Activated naive CD4-positive, alpha-beta T cell treated with anti-CD3 and anti-CD28 coated beads, Interleukin-2, amount 50 U/mL, for 24 hours (primary cell): ENCODE measurements around the gene BORCS5.
A peak's percentile ranks its signal among the peaks of the same experiment; 100 is the strongest.

ENCODE experiments used
- H3K27ac Mint-ChIP-seq: one replicate; pipeline ENCODE4 v1.8.0; 2021; ENCODE audit warnings: mild to moderate bottlenecking, mixed read lengths
- H3K27me3 Mint-ChIP-seq: one replicate; pipeline ENCODE4 v1.8.0; 2021; ENCODE audit warnings: mixed read lengths
- H3K36me3 Mint-ChIP-seq: one replicate; pipeline ENCODE4 v1.8.0; 2021; ENCODE audit warnings: mixed read lengths
- H3K4me1 Mint-ChIP-seq: one replicate; pipeline ENCODE4 v1.8.0; 2021; ENCODE audit warnings: mixed read lengths
- H3K4me3 Mint-ChIP-seq: one replicate; pipeline ENCODE4 v1.8.0; 2021; ENCODE audit warnings: mild to moderate bottlenecking, mixed read lengths
- H3K9me3 Mint-ChIP-seq: one replicate; pipeline ENCODE4 v1.8.0; 2021; ENCODE audit warnings: mixed read lengths

Gene BORCS5

DNA sequence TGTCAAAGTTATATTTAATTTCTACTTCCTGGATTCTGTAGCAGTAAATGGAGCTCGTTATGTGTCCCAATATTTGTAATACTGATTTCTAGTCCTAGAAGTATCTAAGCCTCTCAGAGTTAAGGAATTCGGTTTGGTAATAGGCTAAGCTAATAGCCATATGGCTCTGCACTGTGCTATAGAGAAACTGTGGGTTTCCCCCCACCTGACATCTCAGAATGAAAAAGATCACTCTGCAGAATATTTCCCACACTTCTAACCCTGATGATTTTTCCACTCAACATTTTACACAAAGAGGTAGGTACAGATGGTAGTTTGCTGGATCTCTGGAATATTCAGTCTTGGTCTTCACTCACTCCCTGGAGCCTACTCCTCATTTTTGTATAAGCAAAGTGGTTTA is 71.2 kb downstream of the BORCS5 start:
- peaks cover 14% of the 10 kb centered on the region for H3K36me3 Mint-ChIP-seq
- peaks cover 32% of the 10 kb centered on the region for H3K4me1 Mint-ChIP-seq
- no peak overlapping the region for H3K4me3 Mint-ChIP-seq
- H3K27me3 Mint-ChIP-seq: no peaks in the 10 kb centered on the region
- no peak overlapping the region for H3K27ac Mint-ChIP-seq
- H3K9me3 Mint-ChIP-seq: peaks cover 8% of the 10 kb centered on the region

DNA sequence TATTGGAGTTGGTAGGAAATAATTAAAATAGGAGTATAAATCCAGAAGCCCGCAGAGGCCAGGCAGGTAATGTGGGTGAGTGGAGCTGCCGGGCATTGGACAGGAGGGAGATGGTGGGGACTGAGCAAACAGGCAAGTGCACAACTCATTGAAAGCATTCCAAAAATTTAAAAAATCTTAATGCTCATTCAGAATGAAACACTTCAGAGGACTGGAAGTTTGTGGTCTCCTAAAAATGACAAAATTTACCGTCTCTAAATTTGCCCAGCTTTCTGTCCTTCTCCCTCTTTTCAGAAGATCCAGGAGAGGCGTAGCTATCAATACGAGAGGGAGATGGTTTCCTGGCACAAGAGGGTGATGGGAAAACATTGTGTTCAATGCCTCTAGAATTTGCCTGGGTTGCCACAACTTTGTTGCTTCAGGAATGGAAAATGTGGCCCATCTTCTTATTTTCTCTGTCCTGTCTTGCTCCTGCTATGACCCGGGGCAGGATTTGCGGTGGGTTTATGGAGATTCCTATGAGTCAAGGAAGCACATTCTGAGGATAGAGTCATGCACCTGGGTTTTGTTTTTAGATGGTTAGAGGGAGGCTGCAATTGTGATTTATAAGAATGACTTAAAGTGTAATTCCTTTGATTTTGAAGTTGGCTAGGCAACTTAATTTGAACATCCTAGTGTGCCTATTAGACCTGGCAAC is 72.2 kb downstream of the BORCS5 start:
- no peak overlapping the region for H3K27ac Mint-ChIP-seq
- H3K36me3 Mint-ChIP-seq: peaks cover 11% of the 10 kb centered on the region
- H3K4me3 Mint-ChIP-seq: no peak overlapping the region
- no peaks in the 10 kb centered on the region for H3K27me3 Mint-ChIP-seq
- H3K4me1 Mint-ChIP-seq: peaks cover 39% of the 10 kb centered on the region
- H3K9me3 Mint-ChIP-seq: peaks cover 4% of the 10 kb centered on the region

DNA sequence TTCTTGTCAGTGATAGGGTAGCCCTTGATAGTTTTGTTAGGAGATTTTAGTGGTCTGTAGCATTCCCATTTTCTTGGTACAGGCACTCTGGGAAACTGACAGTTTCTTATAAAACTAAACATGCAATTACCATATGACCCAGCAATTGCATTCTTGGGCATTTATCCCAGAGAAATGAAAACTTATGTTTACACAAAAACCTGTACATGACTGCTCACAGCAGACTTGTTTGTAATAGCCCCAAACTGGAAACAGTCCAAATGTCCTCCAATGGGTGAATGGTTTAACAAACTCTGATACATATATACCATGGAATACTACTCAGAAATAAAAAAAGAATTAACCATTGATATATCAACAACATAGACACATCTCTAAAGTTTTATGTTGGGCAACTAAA is 75.5 kb downstream of the BORCS5 start:
- peaks cover 35% of the 10 kb centered on the region for H3K4me1 Mint-ChIP-seq

DNA sequence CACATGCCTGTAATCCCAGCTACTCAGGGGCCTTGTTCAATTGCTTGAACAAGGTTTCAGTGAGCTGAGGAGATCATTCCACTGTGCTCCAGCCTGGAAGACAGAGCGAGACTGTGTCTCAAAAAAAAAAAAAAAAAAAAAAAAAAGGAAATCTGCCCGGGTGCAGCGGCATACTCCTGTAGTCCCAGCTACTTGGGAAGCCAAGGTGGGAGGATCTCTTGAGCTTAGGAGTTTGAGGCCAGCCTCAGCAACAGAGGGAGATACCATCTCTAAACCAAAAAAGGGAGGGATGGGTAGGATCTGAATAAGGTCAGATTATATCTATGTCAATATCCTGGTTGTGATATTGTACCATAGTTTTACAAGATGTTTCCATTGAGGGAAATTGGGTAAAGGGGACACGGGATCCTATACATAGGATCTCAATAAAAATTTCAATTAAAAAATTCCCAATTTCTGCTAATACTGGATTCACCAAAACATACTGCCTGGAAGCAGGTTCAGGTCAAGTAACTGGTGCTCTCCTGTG is 76.4 kb downstream of the BORCS5 start:
- Mint-ChIP-seq H3K9me3 (no peaks in the 10 kb centered on the region), H3K27me3 (no peaks in the 10 kb centered on the region), H3K4me1 (peaks cover 27% of the 10 kb centered on the region), H3K4me3 (no peak overlapping the region), H3K27ac (no peak overlapping the region), H3K36me3 (peaks cover 20% of the 10 kb centered on the region)

More for the DNA sequence above, 75.5 kb downstream of the BORCS5 start:
- Mint-ChIP-seq H3K27me3 (no peaks in the 10 kb centered on the region), H3K9me3 (no peaks in the 10 kb centered on the region), H3K4me3 (no peak overlapping the region), H3K36me3 (peaks cover 17% of the 10 kb centered on the region), H3K27ac (no peak overlapping the region)

DNA sequence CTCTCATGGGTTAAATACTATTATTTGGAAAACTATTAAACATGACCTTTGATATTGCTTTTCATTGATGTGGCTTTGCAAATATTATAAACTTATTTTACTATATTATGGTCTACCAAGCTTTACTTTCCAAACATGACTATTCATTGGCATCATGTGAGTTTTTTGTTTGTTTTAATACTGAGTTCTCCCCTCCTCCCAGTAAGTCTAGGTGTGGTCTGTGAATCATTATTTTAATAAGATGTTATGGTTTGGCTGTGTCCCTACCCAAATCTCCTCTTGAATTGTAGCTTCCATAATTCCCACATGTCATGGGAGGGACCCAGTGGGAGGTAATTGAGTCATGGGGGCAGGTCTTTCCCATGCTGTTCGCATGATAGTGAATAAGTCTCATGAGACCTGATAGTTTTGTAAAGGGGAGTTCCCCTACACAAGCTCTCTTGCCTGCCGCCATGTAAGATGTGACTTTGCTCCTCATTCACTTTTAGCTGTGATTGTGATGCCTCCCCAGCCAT is 80.0 kb downstream of the BORCS5 start:
- Mint-ChIP-seq H3K27ac (no peak overlapping the region), H3K27me3 (no peaks in the 10 kb centered on the region), H3K9me3 (no peaks in the 10 kb centered on the region), H3K4me1 (peaks cover 41% of the 10 kb centered on the region), H3K36me3 (peaks cover 22% of the 10 kb centered on the region), H3K4me3 (no peak overlapping the region)

DNA sequence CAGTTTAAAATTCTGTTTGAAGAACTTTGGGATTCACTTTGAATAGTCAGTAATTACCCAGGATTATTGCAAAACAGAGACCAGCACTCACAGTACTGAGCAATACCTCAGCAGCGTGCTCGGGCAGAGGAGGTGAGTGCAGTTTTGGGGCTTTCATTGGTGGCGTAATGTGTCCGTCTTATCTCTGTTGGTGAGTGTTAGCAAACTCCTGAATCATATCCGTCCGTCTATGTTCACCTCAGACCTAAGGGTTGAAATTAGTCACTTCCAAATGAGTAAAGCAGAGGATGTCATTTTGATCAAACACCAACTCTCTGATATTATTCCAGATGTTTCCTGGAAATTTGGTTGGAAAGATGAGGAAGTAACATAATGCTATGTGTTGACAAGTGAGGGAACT is 82.8 kb downstream of the BORCS5 start:
- Mint-ChIP-seq H3K27ac (peak overlapping the region; percentile 98), H3K27me3 (no peaks in the 10 kb centered on the region), H3K4me3 (peak overlapping the region; percentile 20), H3K9me3 (no peaks in the 10 kb centered on the region), H3K36me3 (peaks cover 20% of the 10 kb centered on the region), H3K4me1 (peaks cover 53% of the 10 kb centered on the region)

DNA sequence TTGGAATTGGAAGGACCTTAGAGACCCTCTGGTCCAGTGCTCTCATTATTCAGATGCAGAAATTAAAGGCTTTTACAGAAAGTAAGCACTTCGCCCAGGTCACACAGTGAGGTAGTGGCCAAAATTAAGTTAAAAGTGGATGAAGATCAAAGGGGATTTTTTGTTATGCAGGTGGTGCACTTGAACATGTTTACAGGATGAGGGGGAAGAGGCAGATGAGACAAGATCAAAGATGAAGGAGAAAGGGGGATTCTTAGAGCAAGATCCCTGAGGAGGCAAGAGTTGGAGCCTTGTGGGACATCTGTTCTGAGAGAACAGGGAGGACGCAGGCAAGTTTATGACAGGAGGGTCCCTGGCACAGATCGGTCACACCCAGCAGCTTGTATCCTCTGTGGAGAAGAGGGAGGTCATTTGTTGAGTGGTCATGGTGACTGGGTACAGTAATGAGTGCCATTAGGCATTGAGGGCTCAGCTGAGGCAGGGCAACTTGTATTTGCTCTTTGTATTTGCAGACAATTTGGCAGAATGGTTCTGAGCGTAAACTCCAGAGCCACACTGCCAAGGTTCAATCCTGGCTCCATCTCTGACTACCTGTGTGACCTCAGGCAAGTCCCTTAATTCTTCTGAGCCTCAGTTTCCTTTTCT is 84.0 kb downstream of the BORCS5 start:
- Mint-ChIP-seq H3K36me3 (peaks cover 17% of the 10 kb centered on the region), H3K4me3 (peak overlapping the region; percentile 65), H3K27ac (peak overlapping the region; percentile 98), H3K27me3 (no peaks in the 10 kb centered on the region), H3K9me3 (no peaks in the 10 kb centered on the region), H3K4me1 (peaks cover 53% of the 10 kb centered on the region)

DNA sequence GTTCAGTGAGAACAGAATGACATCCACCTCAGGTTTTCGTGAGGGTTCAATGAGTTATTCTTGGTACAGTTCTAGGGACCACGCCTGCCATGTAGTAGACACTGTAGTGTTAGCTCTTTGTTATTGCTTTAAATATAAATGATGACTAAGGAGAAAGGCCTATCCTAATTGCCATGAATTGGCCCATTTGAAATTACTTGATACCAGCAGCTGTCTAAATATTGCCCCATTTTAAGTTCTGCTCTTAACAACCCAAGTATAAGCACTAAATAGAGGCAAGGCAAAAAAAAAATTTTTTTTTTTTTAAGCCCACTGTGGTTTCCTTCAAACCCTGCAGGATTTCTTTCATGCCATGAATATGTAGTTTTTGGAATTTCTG is 84.5 kb downstream of the BORCS5 start:
- no peaks in the 10 kb centered on the region for H3K9me3 Mint-ChIP-seq
- no peaks in the 10 kb centered on the region for H3K27me3 Mint-ChIP-seq
- peaks cover 53% of the 10 kb centered on the region for H3K4me1 Mint-ChIP-seq
- peaks cover 12% of the 10 kb centered on the region for H3K36me3 Mint-ChIP-seq
- H3K4me3 Mint-ChIP-seq: peak overlapping the region; percentile 63
- peak overlapping the region; percentile 98 for H3K27ac Mint-ChIP-seq

DNA sequence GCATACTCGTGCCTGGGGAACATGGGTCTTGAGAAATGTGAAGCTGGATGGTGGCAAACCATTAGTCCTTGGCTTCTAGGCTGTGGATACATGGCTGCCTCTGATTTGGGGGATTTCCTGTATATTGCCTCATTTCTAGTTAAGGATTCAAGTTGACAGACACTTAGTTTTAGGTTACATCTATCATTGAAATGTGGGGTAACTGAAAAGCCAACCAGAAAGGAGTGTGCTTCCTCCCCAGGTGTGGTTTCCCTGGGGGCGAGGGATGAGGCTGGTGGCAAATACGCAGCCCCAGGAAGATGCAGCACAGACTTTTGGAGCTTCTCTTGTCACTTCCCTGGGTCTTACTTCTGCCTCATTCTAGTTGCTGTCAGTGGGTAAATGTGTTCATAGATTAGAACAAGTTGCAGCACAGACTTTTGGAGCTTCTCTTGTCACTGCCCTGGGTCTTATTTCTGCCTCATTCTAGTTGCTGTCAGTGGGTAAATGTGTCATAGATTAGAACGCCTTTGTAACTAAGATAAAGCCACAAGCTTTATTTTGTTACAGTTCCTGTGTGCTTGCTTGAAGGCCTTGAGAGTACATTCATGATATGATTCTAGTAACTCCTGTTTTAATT is 85.1 kb downstream of the BORCS5 start:
- H3K4me3 Mint-ChIP-seq: peak overlapping the region; percentile 63
- peak overlapping the region; percentile 98 for H3K27ac Mint-ChIP-seq
- peaks cover 9% of the 10 kb centered on the region for H3K36me3 Mint-ChIP-seq
- H3K4me1 Mint-ChIP-seq: peaks cover 53% of the 10 kb centered on the region
- H3K9me3 Mint-ChIP-seq: no peaks in the 10 kb centered on the region
- H3K27me3 Mint-ChIP-seq: no peaks in the 10 kb centered on the region

DNA sequence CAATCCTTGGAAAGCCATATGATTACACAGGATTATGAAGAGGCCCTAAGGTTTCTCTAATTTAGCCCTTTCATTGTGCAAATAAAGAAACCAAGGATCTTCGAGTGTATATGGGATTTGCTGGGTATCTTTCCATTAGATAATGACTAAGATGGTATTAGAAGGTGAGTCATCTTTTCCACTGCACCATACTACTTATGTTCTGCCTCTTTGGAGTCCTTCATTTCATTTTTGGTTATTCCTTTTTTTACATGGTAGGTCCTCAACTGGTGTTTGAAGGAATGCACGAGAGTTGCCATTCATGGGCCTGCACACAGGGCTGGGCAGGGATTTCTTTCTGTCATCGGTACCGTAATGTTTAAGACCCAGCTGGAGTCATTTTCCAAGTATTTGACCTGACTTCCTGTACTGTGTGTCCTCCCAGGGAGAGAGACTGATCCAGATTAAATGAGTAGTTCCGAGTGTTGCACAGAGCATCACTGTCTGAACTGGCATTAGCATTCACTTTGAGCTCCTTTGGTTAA is 85.7 kb downstream of the BORCS5 start:
- peak overlapping the region; percentile 63 for H3K4me3 Mint-ChIP-seq
- peak overlapping the region; percentile 98 for H3K27ac Mint-ChIP-seq
- H3K4me1 Mint-ChIP-seq: peaks cover 58% of the 10 kb centered on the region
- no peaks in the 10 kb centered on the region for H3K9me3 Mint-ChIP-seq
- peaks cover 7% of the 10 kb centered on the region for H3K36me3 Mint-ChIP-seq
- no peaks in the 10 kb centered on the region for H3K27me3 Mint-ChIP-seq

DNA sequence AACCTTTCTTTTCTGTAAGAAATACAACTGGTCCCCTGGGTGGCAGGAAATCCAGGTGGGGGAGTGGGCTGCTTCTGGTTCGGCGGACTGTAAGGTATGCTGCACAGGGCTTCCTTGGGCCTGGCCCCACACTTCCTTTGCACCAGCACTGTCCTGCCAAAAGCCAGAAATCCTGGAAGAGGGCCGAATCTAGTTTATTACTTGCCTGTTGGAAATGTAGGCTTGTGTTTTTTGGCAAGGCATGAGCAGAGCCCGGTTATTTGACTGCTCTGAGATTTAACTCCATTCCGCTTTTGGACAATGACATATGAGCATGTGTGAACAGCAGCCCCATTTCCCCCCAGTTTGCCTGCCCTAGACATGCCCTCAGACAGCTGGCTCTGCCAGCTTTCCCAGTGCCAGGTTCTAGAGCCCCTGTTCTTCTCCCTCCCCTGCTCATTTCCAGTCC is 86.6 kb downstream of the BORCS5 start:
- H3K27me3 Mint-ChIP-seq: no peaks in the 10 kb centered on the region
- H3K4me1 Mint-ChIP-seq: peaks cover 58% of the 10 kb centered on the region
- H3K4me3 Mint-ChIP-seq: no peak overlapping the region
- peaks cover 5% of the 10 kb centered on the region for H3K36me3 Mint-ChIP-seq
- H3K27ac Mint-ChIP-seq: peak overlapping the region; percentile 48
- H3K9me3 Mint-ChIP-seq: no peaks in the 10 kb centered on the region

DNA sequence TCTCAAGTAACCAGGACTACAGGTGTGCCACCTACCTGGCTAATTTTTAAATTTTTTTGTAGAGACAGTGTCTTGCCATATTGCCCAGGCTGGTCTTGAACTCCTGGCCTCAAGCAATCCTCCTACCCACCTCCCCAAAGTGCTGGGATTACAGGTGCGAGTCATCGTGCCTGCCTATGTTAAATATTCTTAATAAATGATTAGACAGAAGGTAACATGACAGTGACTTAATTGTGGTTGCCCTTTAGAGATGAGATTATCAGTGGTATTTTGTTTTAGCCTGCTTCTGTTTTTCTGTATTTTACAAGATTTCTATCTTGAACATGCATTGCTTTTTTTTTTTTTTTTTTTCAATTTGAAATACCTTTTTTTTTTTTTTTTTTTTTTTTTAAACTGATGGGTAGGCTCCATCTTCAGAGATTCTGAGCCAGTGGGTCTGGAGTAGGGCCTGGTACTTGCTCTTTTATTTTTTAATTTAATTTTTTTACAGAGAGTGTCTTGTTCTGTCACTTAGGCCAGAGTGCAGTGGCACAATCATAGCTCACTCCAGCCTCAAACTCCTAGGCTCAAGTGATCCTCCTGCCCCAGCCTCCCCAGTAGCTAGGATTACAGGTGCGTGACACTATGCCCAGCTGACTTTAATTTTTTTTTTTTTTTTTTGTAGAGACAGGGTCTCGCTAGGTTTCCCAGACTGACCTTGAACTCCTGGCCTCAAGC is 88.4 kb downstream of the BORCS5 start:
- Mint-ChIP-seq H3K36me3 (peaks cover 8% of the 10 kb centered on the region), H3K27ac (no peak overlapping the region), H3K4me3 (no peak overlapping the region), H3K9me3 (no peaks in the 10 kb centered on the region), H3K4me1 (peaks cover 45% of the 10 kb centered on the region), H3K27me3 (no peaks in the 10 kb centered on the region)

DNA sequence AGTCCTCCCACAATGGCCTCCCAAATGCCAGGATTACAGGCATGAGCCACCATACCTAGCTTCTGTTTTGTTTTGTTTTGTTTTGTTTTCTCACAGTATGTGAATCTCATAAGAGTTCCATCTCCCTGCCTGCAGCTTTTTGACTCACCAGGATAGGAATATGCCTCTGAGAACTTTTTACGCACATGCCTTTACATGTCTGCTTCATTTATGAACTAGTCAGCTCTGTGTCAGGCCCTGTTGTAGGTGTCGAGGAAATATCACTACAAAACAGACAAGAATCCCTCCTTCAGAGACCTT is 89.0 kb downstream of the BORCS5 start:
- Mint-ChIP-seq H3K4me1 (peaks cover 40% of the 10 kb centered on the region), H3K27ac (no peak overlapping the region), H3K36me3 (peaks cover 8% of the 10 kb centered on the region), H3K4me3 (no peak overlapping the region), H3K9me3 (no peaks in the 10 kb centered on the region), H3K27me3 (no peaks in the 10 kb centered on the region)

DNA sequence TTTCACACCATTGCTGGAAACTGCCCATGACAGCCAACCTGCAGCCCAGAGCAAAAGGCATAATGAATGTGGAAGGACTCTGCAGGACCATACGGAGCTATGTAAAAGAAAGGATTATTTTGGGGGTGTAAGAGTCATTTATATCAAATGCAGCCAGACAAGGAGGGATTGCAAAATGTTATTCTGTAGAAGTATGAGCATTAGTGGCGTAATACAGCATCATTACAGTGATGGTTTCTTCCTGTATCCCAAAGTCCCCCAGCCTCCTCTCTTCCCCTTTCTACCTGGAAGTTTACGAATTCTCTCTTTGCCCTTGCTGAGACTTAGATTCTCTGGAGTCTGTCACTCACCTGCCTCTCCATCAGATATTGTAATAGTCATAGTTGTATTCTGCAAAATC is 89.9 kb downstream of the BORCS5 start:
- H3K27ac Mint-ChIP-seq: no peak overlapping the region
- H3K27me3 Mint-ChIP-seq: no peaks in the 10 kb centered on the region
- H3K9me3 Mint-ChIP-seq: no peaks in the 10 kb centered on the region
- no peak overlapping the region for H3K4me3 Mint-ChIP-seq
- peaks cover 31% of the 10 kb centered on the region for H3K4me1 Mint-ChIP-seq
- peaks cover 10% of the 10 kb centered on the region for H3K36me3 Mint-ChIP-seq

DNA sequence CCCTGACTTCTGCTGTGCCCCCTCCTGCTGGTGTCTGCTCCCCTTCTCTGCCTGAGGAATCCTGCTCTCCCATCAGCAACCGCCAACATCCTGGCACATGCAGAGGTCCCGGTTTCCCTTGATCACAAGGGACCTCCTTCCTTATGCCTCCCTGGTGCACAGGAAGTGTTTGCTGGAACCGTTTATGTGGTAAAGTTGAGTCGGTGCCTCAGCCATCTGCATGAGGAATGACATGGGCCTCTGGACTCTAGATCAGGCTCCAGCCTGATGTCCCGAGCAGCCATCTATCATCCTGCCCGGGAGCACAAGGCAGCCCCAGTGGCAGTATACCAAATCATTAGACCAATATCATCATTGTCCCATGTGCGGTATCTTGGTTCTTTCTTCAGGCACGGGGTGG is 90.4 kb downstream of the BORCS5 start:
- Mint-ChIP-seq H3K36me3 (peaks cover 10% of the 10 kb centered on the region), H3K9me3 (no peaks in the 10 kb centered on the region), H3K4me1 (peaks cover 26% of the 10 kb centered on the region), H3K4me3 (no peak overlapping the region), H3K27ac (no peak overlapping the region), H3K27me3 (no peaks in the 10 kb centered on the region)
